HG03097 (cell line): ENCODE measurements around the gene TH.
"Not testable (repeated sequence)": the region's sequence is repeated elsewhere in the genome, so short reads cannot be mapped to it uniquely, and the experiment has no call there.

Experiments
- ATAC-seq: cut with Tn5 transposase; IDR thresholded peaks from one replicate; pipeline ENCODE4 v1.9.1; 2021; ENCODE audit not compliant: unreplicated experiment, low FRiP score

TH gene

DNA sequence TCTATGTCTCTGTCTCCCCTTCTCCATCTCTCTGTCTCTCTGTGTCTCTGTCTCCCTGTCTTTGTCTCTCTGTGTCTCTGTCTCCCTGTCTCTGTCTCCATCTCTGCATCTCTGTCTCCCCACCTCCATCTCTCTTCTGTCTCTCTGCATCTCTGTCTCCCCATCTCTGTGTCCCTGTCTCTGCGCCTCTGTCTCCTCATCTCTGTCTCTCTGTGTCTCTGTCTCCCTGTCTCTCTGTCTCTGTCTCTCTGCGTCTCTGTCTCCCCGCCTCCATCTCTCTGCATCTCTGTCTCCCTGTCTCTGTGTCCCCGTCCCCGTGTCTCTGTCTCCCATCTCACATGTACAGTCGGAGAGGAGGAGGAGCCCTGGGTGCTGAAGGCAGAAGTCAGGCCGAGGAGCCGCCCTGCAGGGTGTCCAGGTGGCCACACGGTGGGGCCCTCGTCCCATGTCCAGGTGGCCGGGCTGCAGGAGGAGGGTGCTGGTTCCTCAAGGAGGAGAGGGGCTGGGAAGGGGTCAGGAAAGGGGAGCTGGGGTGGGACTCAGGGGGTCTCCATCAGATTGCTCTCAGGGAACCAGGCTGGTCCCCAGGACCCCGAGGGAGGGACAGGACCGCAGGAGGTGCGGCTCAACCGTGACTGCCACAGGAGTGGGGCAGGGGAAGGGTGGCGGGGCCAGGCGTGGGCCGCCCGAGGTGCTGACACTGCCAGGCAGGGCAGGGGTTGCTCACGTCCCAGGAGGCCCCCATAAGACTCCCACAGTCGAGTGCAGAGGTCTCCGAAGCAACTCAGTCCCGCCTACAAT is 25.6 kb upstream of the TH start:
- ATAC-seq: no peak

DNA sequence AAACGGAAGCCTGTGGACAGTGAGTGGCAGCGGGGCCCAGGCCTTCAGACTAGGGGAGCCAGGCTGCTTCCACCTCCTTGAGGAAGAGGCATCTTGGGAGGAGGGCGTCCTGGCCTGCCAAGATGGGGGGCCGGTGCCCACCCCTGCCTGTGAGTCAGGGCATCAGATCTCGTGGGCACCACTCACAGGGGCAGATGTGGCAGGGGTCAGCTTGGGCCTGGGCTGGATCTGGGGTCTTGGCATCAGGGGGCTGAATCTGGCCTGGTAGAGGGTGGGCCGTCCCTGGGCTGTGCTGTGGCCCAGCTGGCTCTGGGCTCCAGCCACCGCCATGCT is 24.1 kb upstream of the TH start:
- ATAC-seq: no peak

DNA sequence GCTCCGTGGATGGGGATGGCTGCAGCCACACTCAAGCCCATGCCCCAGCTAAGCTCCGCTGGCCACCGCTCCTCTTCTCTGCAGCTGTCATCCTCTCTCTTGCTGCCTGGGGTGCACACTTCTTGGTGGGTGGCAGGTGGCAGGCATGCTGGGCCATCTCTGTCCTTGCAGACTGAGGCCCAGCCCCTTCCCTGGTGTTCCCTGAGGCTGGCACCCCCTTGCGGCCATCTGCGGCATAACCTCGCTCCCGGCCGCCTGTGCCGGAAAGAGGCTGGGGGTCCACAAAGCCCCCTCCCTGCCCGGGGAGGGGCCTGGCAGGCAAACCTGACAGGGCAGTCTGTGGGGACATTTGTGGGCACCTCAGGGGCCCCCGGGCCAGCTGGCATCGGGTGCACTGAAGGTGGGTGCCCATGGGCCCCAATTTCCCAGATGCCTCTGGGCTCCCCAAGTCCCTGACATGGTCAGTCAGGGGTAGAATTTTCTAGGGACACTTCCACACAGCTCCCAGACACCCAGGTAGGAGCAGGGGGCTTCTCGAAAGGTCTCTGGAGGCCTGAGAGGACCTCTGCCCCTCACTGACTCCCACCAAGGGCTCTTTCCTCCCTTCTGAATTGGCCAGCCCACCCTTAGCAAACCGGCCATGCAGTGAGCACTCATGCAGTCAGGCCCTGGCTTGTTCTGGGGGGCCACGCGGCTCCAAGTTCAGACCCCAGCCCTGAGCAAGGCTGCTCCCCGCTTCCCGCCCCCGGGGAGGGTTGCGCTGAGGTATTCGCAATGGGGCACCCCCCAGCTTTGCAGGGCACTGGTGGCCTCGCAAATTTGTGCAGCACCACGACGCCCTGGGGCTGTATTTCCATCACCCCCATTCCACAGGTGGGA is 23.5 kb upstream of the TH start:
- no peak for ATAC-seq

DNA sequence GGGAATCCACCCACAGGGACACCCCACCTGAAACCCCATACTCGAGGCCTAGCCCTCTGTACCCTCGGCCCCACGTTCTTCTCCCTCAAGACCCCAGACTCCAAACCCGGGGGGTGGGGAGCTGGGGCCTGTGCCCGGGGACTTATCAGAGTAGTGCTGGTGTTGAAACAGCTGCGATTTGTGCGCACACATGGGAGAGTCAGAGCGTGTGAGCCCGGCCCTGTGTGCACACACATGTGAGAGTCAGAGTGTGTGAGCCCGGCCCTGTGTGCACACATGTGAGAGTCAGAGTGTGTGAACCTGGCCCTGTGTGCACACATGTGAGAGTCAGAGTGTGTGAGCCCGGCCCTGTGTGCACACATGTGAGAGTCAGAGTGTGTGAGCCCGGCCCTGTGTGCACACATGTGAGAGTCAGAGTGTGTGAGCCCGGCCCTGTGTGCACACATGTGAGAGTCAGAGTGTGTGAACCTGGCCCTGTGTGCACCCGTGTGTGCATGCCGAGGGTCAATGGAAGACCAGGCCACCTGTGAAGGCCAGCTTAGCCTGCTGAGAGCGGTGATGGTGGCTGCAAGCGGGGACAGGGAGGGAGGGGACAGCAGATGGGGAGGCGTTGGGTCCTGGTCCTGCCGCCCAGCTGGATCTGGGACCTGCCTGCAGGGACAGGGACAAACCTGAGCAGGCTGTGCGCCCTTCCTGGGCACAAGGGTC is 22.4 kb upstream of the TH start:
- not testable (repeated sequence) for ATAC-seq

DNA sequence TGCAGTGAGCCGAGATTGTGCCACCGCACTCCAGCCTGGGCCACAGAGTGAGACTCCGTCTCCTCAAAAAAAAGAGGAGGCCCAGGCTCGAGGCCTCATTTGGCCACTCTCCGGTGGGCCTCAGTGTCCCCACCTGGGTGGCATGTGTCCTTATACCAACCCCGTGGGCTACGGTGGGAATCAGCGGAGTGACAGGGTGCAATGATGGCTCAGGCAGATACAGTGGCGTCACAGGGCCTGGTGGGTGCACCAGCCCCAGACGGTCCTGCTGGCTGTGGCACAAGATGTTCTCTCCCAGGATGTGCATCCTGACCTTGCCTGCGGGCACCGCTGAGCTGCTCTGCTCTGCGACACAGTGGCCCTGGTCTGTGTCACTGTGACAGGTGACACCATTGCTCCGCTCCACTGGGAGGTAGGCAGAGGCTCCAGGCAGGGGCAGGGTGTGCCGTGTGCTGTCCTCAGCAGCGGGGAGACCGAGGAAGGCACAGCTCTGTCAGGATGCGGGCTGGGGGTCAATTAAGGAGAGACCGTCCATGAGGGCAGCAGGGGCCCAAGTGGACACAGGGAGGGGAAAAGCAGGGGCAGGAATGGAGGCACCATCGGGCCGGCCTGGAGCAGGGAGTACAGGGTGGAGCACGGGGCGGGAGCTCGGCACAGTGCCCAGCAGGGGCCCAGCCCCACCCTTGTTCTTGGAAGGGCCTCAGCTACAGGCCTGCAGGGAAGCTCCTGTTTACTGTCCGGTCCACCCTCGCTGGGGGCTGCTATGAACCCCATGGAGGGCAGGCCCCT is 21.7 kb upstream of the TH start:
- no peak for ATAC-seq

DNA sequence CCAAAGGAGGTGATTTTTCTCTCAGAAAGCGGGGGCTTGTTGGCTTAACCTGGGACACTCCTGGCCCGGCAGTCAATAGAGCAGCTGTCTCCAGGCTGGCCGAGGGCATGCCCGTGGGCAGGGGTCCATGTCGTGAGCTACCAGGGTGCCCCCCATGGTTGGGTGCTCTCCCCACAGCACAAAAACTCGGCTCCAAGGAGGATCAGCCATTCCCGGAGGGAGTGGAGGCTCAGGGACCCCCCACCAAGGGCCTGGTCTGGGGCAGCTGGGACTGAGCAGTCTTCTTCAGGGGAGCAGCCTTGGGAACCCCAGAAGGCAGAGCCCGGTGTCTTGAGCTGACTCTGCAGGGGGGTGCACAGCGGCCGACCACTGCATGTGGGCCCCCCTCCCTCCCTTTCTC is 20.8 kb upstream of the TH start:
- ATAC-seq: no peak

DNA sequence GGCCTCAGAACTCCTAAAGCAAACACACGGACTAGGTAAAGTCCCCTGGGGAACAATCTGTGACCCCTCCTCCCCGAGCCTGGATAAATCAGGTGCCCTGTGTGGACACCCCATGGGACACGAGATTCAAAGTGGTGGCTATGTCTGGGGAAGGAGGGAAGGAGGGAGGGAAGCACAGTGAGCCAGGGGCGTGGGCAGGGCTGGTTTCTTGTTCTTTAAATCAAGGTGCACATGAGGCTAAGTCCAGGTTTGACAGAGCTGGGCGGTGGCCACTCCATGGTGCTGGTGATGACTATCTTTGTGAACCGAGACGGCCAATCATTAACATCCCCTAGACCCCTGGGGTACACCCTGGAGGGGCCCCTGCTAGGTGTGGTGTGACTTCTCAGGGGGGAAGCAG is 20.3 kb upstream of the TH start:
- ATAC-seq: no peak

DNA sequence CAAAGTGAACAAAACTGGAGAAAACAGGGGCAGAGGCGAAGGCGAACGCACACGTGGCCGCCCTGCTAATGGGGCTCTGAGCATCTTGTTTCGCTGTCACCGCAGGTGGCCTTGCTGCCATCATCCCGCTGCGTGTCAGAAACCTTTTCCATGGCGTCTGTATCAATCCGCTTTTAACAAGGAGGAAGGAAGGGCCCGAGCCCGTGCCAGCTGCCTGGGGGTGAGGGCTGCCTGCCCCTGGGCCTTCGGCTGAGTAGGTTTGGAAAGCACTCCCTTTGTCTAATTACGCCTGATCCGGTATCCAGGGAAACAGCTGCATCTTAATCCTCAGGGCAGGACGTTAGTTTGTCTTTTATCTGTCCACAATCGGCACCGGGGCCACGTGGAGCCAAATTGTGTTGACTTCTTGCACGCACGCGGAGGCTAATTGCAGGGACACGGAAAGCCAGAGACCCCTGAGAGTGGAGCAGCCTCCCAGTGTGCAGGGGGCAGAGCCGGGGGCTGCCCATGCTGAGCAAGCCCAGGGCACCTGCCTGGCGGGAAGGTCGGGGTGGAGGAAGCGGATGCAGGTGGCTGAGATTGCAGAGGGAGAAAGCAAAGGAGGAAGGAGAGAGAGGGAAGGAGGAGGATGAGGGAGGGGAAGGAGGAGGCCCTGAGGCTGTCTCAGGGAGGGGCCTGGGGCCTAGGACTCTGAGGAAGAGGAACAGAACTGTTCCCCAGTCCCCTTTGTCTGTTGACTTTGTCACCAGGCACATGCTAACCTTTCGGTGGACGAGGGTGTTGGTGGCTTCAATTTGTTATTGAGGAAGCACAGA is 19.2 kb upstream of the TH start:
- ATAC-seq: no peak

DNA sequence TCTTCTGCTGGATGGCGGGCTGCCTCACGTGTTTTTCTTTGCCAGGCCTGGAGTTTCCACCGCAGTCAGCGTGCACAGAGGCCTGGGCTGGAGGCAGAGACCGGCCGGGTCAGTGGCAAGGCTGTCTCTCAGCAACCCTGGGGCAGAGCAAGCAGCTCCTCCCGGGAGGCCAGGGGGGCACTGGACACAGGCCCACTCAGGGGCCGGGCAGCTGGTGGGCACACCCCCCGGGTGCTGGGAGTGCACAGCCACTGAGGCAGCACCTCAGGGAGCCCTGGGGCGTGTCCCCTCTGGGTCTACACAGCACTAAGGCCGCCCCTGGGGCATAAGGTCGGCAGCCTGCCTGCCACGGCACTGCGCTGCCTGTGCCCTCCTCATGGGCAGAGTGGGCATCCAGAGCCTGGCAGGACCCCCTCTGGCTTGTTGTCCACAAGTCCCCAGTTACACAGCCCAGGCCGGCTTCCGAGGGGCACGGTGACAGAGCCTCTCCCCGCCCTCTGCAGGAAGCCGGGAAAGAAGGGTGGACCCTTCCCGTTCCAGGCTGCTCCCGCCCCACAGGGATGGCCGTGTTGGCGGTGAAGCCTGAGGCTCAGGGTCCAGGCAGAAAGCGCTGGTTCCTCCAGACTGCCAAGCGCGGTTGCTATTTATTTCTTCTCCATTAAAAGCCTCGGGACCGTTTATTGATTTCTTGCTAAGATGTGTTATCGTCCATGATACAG is 18.5 kb upstream of the TH start:
- ATAC-seq: no peak

DNA sequence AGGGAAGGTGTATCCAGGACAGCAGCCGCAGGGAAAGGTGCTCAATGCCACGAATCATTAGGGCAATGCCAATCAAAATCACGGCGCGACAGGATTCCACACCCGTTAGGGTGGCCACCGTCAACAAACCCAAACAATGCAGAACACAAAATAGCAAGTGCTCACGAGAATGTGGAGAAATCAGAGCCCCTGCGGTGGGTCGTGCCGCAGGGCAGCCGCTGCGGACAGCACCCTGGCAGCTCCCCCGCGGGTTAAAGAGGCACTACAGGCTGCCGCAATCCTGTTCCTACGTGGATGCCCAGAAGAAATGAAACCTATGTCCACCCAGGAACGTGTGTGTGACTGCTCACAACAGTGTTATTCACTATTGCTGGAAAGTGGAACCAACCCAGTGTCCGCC is 17.1 kb upstream of the TH start:
- no peak for ATAC-seq

DNA sequence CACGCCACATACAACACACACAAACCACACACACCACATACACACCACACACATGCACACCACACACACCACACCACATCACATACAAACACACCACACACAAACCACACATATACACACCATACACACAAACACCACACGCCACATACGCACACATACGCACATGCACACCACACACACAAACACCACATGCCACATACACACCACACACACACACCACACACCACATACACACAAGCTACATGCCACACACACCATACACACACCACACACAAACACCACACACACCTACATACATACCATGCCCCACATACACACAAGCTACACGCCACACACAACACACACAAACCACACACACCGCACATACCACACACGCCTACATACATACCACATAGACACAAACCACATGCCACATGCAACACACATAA is 15.7 kb upstream of the TH start:
- no peak for ATAC-seq

DNA sequence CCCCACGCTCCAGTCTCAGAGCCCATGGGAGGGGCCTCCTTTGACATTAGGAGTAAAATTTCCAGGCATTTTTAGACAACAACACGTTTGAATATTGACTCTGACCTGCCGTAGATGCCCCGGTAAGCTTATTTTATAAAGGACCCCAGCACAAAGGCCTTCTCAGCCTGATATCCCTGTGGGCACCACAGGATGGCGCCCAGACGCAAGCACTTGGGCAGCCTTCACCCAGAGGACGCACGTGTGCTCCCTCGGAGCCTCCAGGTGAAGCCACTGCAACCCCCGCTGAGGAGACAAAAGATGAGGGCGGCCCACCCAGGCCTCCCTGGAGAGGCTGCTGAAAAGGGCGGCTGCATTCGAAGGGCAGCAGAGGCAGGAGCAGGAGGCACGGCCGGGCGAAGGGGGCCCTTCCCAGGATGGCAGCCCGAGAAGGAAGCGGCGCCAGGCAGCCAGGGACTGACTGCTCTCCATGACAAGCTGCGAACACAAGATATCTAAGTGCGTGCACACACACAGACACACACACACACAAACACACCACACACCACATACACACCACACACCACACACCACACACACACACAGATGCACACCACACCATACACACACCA is 15.2 kb upstream of the TH start:
- ATAC-seq: no peak

DNA sequence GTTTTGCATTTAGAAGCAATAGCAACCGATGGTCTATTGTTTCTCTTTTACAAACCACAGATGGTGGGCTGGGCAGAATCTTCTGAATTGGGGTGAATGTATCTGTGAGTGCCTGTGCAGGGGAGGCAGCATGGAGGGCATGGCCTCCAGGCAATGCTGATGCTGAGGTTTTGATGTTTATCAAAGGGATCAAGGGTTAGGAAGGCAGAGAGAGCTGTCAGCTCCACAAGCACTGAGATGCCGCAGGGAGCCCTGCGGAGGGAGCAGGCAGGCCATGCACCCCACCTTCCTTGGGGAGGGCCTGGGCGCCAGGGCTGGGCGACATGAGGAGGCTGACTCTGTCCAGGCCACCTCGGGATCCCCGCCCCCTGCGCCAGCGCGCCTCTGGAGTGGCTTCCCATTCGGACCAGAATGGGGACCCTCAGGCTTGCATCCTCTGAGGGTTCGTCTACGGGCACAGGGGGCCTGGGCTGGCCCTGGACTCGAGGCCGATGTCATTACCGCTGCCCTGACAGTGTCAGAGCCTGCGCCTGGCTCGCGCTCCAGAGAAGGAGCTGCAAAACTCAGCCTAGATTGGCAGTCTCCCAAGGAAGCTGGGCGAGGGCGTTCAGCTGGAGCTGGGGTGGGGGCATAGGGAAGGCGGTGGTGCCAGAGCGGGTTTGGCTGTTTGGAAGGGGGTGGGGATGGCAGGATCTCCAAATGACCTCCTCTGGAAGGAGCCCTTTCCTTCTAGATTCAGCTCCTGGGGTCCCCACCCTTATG is 13.9 kb upstream of the TH start:
- ATAC-seq: no peak

DNA sequence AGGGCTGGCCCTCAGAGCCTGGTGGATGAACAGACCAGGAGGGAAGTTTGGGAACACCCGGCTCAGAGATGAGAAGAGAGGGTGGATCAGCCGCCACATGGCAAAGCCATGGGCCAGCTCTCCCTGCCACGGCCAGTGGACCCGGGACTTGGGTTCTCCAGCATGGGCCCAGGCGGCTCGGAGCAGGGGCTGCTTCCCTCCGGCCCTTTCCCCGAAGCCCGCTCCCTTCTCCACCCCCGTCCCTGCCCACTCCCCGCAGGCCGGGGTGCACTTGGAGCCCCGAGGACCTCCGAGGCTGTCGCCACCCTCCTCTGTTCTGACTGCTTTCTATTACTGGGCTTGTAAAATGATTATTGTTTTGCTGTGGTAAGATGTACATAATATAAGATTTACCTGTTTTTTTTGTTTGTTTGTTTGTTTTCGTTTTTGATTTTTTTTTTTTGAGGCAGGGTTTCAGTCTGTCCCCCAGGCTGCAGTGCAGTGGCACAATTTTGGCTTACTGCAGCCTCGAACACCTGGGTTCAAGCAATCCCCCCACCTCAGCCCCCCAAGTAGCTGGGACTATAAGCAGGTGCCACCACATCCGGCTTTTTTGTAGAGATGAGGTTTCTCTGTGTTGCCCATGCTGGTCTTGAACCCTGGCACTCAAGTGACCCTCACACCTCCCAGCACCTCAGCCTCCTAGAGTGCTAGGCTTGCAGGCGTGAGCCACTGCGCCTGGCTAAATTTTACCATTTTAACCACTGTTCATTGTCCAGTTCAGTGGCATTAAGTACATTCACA is 11.3 kb upstream of the TH start:
- no peak for ATAC-seq

DNA sequence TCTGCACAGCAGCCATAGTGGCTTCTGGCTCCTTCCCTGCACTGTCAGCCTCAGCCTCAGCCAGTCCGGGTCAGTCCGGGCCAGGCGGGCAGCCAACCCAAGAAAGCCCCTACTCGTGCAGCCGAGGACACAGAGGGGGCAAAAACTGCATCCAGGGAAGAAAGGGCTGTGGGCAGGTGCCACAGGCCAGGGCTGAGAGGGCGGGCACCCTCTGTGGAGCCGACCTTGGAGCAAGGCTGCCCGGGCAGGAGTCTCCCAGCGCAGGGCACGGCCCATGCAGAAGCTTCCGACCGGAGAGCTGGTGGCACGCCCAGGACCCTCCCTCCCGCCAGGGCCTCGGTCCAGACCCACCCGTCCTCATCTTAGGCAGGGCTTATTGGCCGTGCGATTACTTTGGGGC is 10.5 kb upstream of the TH start:
- no peak for ATAC-seq

DNA sequence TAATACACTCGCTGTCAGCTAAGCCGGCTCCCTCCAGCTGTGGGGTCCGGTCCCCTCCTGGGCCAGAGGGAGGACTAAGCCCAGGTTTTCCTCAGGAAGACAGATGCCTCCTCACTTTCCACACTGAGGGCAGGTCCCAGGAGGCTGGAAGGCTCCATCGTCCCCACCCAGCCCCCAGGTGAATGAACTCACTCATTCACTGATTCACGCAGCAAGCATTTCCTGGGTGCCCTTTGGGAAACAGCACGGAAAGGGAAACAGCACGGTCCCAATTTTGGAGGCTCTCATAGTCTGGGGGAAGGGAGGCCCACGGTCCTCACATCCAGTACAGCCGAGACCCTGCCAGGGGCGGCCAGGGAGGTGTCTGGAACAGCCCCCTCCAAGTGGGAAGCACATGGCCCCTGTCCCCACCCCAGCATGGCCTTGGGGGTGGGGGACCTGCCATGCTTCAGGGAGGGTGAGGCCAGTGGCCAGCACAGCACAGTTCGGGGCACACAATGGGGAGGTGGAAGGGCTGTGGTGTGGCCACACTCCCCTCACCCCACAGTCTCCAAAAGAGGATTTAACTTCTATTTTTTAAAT is 9.3 kb upstream of the TH start:
- ATAC-seq: no peak

DNA sequence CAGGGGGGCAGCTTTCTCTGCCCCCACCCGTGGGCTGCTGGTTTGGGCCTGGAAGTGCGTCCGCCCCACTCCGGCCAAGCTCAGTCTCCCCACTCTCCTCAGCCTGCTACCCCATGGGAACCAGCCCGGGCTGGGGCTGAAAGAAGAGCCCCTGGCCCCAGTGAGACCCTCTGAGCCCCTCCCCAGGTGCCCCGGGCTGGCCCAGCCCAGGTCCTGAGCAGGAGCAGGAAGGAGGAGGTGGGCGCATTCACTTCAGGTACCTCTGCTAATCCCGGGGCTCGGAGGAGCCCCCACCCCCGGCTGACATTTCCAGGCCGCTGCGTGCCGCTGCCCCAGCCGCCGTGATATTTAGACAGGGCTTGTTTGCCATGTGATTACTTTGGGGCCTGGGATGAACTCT is 8.7 kb upstream of the TH start:
- no peak for ATAC-seq
